Uterus (tissue), 2 donors: Measurements from ENCODE around the gene ABCA13.

ENCODE experiments used
- CTCF ChIP-seq, 4 experiments: fragments of 200-600 bp in 2 of 4; fragments of 450-650 bp in 2 of 4; sonication (generic) in 2 of 4; IDR thresholded peaks; one replicate each; pipeline ENCODE4 v1.5.1; 2016 to 2019; ENCODE audit warnings: antibody characterized with exemption in 4 of 4, mild to moderate bottlenecking in 2 of 4, moderate library complexity in 1 of 4
- POLR2A ChIP-seq, 2 donors: fragments of 450-650 bp; IDR thresholded peaks; one replicate each; pipeline ENCODE4 v1.6.1; 2016; ENCODE audit warnings: antibody characterized with exemption in 2 of 2, mild to moderate bottlenecking in 1 of 2, moderate library complexity in 1 of 2

GRCh38 chr7:48518092-48518491 lies 346.8 kb downstream of the ABCA13 start:
- TF ChIP-seq POLR2A (IDR thresholded peaks at IDR 0.05) (no peak), CTCF (IDR thresholded peaks at IDR 0.05) (no peak)
